OCI-LY3 (cell line): Measurements from ENCODE around the gene BOD1L1.

Experiments used
- CTCF ChIP-seq: fragments of 200-600, 300-600 bp; sonication (generic); IDR thresholded peaks from 2 replicates; pipeline ENCODE4 v1.5.1; 2014; ENCODE audit warnings: antibody characterized with exemption, low read length, low read depth
- EZH2phosphoT487 ChIP-seq: fragments of 200-600 bp; shearing (Covaris generic); IDR thresholded peaks from 2 replicates; pipeline ENCODE4 v1.6.1; 2018; ENCODE audit warnings: antibody characterized with exemption, mixed run types, low read depth

- TF ChIP-seq CTCF: no peak
- no peak for TF ChIP-seq EZH2phosphoT487
Measured at GRCh38 chr4:13570916-13571315, 56.6 kb downstream of the BOD1L1 start.
